ENCODE measurements around the gene FOXP4.

- TF ChIP-seq CTCF (IDR thresholded peaks at IDR 0.05) (no peak), EZH2phosphoT487 (IDR thresholded peaks at IDR 0.05; ENCODE audit: borderline replicate concordance, low read depth) (no peak), GABPA (IDR thresholded peaks at IDR 0.05; ENCODE audit: low read depth) (no peak), EP300 (IDR thresholded peaks at IDR 0.05; ENCODE audit: borderline replicate concordance in 1 of 2, low read depth in 1 of 2, low read length in 1 of 2) (no peak), TAF1 (IDR thresholded peaks at IDR 0.05; ENCODE audit: borderline replicate concordance, low read depth, low read length) (no peak), NRF1 (IDR thresholded peaks at IDR 0.05; ENCODE audit: low read depth, low read length) (no peak), JUND (IDR thresholded peaks at IDR 0.05) (no peak), POLR2AphosphoS5 (IDR thresholded peaks at IDR 0.05; ENCODE audit: low read depth, low read length) (no peak)
- TF ChIP-seq, protein P1, sequence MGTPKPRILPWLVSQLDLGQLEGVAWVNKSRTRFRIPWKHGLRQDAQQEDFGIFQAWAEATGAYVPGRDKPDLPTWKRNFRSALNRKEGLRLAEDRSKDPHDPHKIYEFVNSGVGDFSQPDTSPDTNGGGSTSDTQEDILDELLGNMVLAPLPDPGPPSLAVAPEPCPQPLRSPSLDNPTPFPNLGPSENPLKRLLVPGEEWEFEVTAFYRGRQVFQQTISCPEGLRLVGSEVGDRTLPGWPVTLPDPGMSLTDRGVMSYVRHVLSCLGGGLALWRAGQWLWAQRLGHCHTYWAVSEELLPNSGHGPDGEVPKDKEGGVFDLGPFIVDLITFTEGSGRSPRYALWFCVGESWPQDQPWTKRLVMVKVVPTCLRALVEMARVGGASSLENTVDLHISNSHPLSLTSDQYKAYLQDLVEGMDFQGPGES (IDR thresholded peaks at IDR 0.05; ENCODE audit: low read depth, low read length), result no peak
Measured at GRCh38 chr6:41647061-41647511, 100.9 kb downstream of the FOXP4 start.
